OCI-LY7 (cell line): ENCODE measurements around the gene ATP1A3. TPM values are rescaled to one million over a fixed set of nuclear protein-coding genes. Genes with fewer than 3 reads are reported as not detected.
"Not testable (repeated sequence)": the region's sequence is repeated elsewhere in the genome, so short reads cannot be mapped to it uniquely, and the experiment has no call there.

Experiments
- Bru-seq: library from RNA; stranded (reverse); fragments of 400-500 nt; gene quantifications from one replicate; lab custom pipeline; 2021; lab: Mats Ljungman, UMichigan
- BruChase-seq, 2 experiments: library from RNA; stranded (reverse); fragments of 400-500 nt; gene quantifications; one replicate each; lab custom pipeline; 2021; lab: Mats Ljungman, UMichigan
- BruUV-seq: library from RNA; stranded (reverse); fragments of 400-500 nt; replicated peaks from 2 replicates; lab custom pipeline; 2021; lab: Mats Ljungman, UMichigan
- CTCF ChIA-PET: fragments of 300-600 bp; sonication (Branson Sonifier 250); formaldehyde crosslinking; loops from one replicate; lab custom pipeline; 2022; ENCODE audit warnings: antibody characterized with exemption; ENCODE audit not compliant: unreplicated experiment; lab: Charles Lee
- POLR2A ChIA-PET: fragments of 300-600 bp; sonication (Branson Sonifier 250); formaldehyde crosslinking; loops from one replicate; lab custom pipeline; 2022; ENCODE audit warnings: antibody characterized with exemption; lab: Charles Lee
- DNase-seq: peaks from one replicate; pipeline ENCODE4 v3.0.0-alpha.2; 2015; ENCODE audit warnings: low spot score
- H2AFZ ChIP-seq: fragments of 200-600 bp; sonication (generic), shearing (Covaris generic); 2 replicates; pipeline ENCODE4 v1.6.1; 2014; ENCODE audit warnings: mild to moderate bottlenecking, antibody characterized with exemption, low read length, moderate library complexity
- H3K27ac ChIP-seq: fragments of 200-600 bp; sonication (generic); 2 replicates; pipeline ENCODE4 v1.5.1; 2014; ENCODE audit warnings: mixed run types, low read depth, mild to moderate bottlenecking, moderate library complexity, low read length, inconsistent platforms; ENCODE audit not compliant: poor library complexity, severe bottlenecking
- H3K36me3 ChIP-seq: fragments of 200-600 bp; sonication (generic); 2 replicates; pipeline ENCODE4 v1.6.1; 2014; ENCODE audit warnings: mild to moderate bottlenecking, antibody characterized with exemption, low read length, moderate library complexity, mixed read lengths; ENCODE audit not compliant: insufficient read depth
- H3K4me1 ChIP-seq: fragments of 200-600 bp; sonication (generic); 2 replicates; pipeline ENCODE4 v1.5.1; 2014; ENCODE audit warnings: mild to moderate bottlenecking, low read length; ENCODE audit not compliant: insufficient read depth, poor library complexity, severe bottlenecking
- H3K4me2 ChIP-seq: fragments of 200-600 bp; sonication (generic); 2 replicates; pipeline ENCODE4 v1.6.1; 2014; ENCODE audit warnings: mild to moderate bottlenecking, low read length
- H3K4me3 ChIP-seq: fragments of 200-600 bp; sonication (generic); 2 replicates; pipeline ENCODE4 v1.5.1; 2014; ENCODE audit warnings: mild to moderate bottlenecking, low read depth, low read length; ENCODE audit not compliant: poor library complexity, severe bottlenecking
- H3K79me2 ChIP-seq: fragments of 200-600 bp; sonication (generic); 2 replicates; pipeline ENCODE4 v1.6.1; 2016; ENCODE audit warnings: low read depth, mild to moderate bottlenecking, low read length, moderate library complexity, mixed read lengths; ENCODE audit not compliant: insufficient read depth
- H3K9me2 ChIP-seq: fragments of 200-600 bp; sonication (generic); 2 replicates; pipeline ENCODE4 v1.6.1; 2016; ENCODE audit warnings: mild to moderate bottlenecking, low read length, mixed read lengths; ENCODE audit not compliant: insufficient read depth
- H3K9me3 ChIP-seq: fragments of 200-600 bp; sonication (generic); 2 replicates; pipeline ENCODE4 v1.6.1; 2014; ENCODE audit warnings: mild to moderate bottlenecking, mixed run types, low read length, mixed read lengths
- H4K20me1 ChIP-seq: fragments of 200-600 bp; sonication (generic); 2 replicates; pipeline ENCODE4 v1.6.1; 2014; ENCODE audit warnings: mild to moderate bottlenecking, antibody characterized with exemption, low read length, moderate library complexity, mixed read lengths; ENCODE audit not compliant: insufficient read depth
- EZH2phosphoT487 ChIP-seq: fragments of 200-600 bp; sonication (generic); IDR thresholded peaks from 2 replicates; pipeline ENCODE4 v1.6.1; 2018; ENCODE audit warnings: low read depth, borderline replicate concordance, mild to moderate bottlenecking, mixed run types, antibody characterized with exemption, low read length, moderate library complexity, mixed read lengths
- intact Hi-C: fragments of 100-400 bp; cut with micrococcal nuclease; formaldehyde crosslinking; loops from one replicate; pipeline ENCODE4 v1.10.0; 2022; ENCODE audit not compliant: unreplicated experiment
- long read RNA-seq: library from polyadenylated mRNA; stranded (forward); transcript quantifications from one replicate; pipeline ENCODE4 v2.0.0, GENCODE V29; 2022
- total RNA-seq, 2 experiments: library from RNA; depleted of rRNA in 1 of 2; stranded (reverse); fragments of >200 nt in 1 of 2; shearing (Covaris generic) in 1 of 2; gene quantifications; 2 replicates each; pipeline ENCODE4 v1.2.3, GENCODE V29; 2014 to 2022
- TF ChIP-seq, protein P1 (sequence below): fragments of 200-600 bp; sonication (generic); conservative IDR thresholded peaks from 2 replicates; pipeline ENCODE4 v1.5.1; 2014; ENCODE audit warnings: mild to moderate bottlenecking, antibody characterized with exemption, low read length, moderate library complexity, mixed read lengths

Gene ATP1A3
- total RNA-seq (2014; rRNA removed; shearing (Covaris generic)) (3.1 and 9.3 TPM in 2 replicates), total RNA-seq (2022) (33.0 and 33.3 TPM in 2 replicates), Bru-seq, nascent RNA (percentile 37 among the genes with signal in this experiment), BruChase-seq, experiment 1, labeled RNA remaining after a 6-hour chase (percentile 68 among the genes with signal in this experiment), BruChase-seq, experiment 2, labeled RNA remaining after a 2-hour chase (percentile 54 among the genes with signal in this experiment)
- long read RNA-seq, transcript ATP1A3-202 (22 exons, 3,818 nt), result minor isoform, 6 of 35 reads
- long read RNA-seq, transcript ATP1A3-215 (23 exons, 3,551 nt), result major isoform, 18 of 35 reads
- long read RNA-seq, partial matches to known transcripts, result 10 of 35 reads
- long read RNA-seq, other reads (novel, unspliced or antisense), result 0 of 35 reads

DNA sequence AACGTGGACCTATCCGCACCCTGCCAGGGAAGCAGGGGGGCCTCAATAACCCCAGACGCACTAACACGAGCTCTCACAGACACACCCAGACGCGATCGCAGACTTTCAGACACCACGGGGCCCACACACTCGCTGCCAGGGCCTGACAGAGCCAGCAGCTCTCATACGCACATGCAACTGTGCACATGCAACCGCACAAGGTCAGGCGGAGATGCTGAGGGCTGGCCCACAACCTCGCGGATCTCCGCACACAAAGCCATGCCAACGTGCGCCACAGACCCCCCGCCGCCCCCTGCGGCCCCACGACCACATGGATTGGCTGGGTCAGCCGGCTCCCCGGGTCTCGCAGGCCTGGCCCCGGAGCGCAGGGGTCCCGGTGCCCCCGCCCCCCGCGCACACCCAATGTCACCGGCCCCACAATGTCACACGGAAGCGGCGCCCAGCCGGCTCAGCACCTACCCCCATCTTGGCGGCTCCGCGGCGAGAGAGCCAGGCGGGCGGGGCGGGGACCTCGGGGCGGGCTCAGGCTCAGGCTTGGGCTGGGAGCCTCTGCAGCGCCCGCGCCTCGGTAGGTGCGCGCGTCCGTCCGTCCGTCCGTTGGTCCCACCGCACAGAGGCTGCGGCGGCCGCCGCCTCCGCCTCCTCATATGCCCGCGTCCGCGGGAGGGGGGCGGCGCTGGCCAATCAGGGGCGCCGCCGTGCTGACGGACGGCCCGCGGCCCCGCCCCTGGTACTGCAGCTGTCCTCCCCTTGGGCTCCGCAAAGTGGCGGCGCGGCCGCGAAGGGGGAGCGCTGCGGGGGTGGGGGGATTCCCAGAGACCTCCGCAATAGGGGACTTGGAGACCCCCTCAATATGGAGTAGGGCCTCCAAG, at the start of gene ATP1A3:
TSS of gene ATP1A3 (minus strand) at position 619 of the 872 bp plus-strand sequence. CDS start at position 465, 154 bp downstream.
- Histone ChIP-seq H3K4me1 (peaks cover 38% of the 10 kb centered on the region), H3K79me2 (no peaks in the 10 kb centered on the region), H2AFZ (peak within 1 kb of the TSS; percentile 85), H3K4me3 (peak within 1 kb of the TSS; percentile 95), H3K36me3 (peaks cover under 1% of the 10 kb centered on the region; the same call in 1 of the 2 replicates), H3K9me3 (no peaks in the 10 kb centered on the region), H3K9me2 (no peaks in the 10 kb centered on the region), H3K4me2 (peak within 1 kb of the TSS; percentile 99), H3K27ac (peak within 1 kb of the TSS; percentile 15), H4K20me1 (no peaks in the 10 kb centered on the region)
- ChIA-PET CTCF (no interaction called here), POLR2A (no interaction called here)
- DNase-seq, result peak; percentile 87
- TF ChIP-seq EZH2phosphoT487, result no peak
- TF ChIP-seq, protein P1, sequence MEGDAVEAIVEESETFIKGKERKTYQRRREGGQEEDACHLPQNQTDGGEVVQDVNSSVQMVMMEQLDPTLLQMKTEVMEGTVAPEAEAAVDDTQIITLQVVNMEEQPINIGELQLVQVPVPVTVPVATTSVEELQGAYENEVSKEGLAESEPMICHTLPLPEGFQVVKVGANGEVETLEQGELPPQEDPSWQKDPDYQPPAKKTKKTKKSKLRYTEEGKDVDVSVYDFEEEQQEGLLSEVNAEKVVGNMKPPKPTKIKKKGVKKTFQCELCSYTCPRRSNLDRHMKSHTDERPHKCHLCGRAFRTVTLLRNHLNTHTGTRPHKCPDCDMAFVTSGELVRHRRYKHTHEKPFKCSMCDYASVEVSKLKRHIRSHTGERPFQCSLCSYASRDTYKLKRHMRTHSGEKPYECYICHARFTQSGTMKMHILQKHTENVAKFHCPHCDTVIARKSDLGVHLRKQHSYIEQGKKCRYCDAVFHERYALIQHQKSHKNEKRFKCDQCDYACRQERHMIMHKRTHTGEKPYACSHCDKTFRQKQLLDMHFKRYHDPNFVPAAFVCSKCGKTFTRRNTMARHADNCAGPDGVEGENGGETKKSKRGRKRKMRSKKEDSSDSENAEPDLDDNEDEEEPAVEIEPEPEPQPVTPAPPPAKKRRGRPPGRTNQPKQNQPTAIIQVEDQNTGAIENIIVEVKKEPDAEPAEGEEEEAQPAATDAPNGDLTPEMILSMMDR, result no peak
- intact Hi-C loops, result loop anchor here (2.0 kb wide), 1 partner anchor 35 kb away; the partner anchor contains the start of gene RABAC1
- no TSS peak for BruUV-seq

DNA sequence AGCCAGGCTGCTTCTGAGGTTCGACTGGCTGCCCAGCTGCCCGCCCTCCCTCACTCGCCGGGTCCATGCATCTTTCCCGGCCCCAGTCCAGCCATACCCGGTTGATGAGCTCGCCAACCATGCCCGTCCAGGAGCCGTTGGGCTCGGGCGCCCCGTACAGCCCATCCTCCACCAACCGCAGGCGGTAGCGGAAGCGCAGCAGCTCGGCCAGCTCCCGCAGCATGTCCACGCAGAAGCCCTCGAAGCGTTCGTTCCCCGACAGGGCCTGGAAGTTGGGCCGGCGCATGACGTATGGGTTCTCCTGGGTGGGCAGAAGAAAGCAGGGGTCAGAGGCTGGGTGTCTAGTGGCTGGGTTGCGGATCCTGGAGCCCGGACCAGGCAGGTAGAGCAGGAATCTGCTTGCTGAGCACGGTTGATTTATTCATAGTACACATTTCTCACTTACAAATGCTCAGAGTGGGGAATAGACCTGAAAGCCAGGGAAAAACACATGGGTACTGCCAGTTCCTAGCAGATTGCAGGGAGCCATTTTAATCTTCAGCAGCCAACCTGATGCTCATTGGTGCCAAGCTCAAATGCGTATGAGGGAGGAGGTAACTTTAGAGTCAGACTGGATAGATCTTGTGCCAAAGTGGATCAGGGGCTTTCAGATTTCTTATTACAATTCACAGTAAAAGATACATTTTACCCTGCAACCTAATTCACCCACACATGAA, 48.6 kb upstream of the ATP1A3 start:
- DNase-seq, result no peak
- H3K9me3 ChIP-seq, result no peaks in the 10 kb centered on the region
- H3K9me2 ChIP-seq, result no peaks in the 10 kb centered on the region
- H3K4me1 ChIP-seq, result no peaks in the 10 kb centered on the region
- H4K20me1 ChIP-seq, result no peaks in the 10 kb centered on the region
- no peaks in the 10 kb centered on the region for H3K79me2 ChIP-seq
- no TSS peak for BruUV-seq
- intact Hi-C loops, result no loop called here
- ChIA-PET POLR2A (no interaction called here), CTCF (no interaction called here)
- no peak overlapping the region for H3K27ac ChIP-seq
- TF ChIP-seq, protein P1, result no peak
- TF ChIP-seq EZH2phosphoT487, result no peak
- no peaks in the 10 kb centered on the region for H3K36me3 ChIP-seq
- no peak overlapping the region for H2AFZ ChIP-seq
- no peak overlapping the region for H3K4me2 ChIP-seq
- no peak overlapping the region for H3K4me3 ChIP-seq

DNA sequence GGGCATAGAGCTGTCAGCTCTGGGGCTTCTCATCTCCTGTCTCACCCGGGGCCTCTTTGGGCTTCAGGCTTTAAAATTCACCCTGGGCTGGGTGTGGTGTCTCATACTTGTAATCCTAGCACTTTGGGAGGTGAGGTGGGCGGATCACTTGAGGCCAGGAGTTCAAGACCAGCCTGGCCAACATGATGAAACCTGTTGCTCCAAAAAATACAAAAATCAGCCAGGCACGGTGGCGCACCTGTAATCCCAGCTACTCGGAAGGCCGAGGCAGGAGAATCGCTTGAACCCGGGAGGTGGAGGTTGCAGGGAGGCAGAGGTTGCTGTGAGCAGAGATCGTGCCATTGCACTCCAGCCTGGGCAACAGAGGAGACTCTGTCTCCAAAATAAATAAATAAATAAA, 46.5 kb upstream of the ATP1A3 start:
- H2AFZ ChIP-seq, H3K9me3 ChIP-seq, POLR2A ChIA-PET, intact Hi-C loops, H3K36me3 ChIP-seq, H3K79me2 ChIP-seq, DNase-seq, H4K20me1 ChIP-seq, H3K9me2 ChIP-seq, H3K27ac ChIP-seq, H3K4me3 ChIP-seq, H3K4me1 ChIP-seq, H3K4me2 ChIP-seq, BruUV-seq, CTCF ChIA-PET: not testable (repeated sequence)
